GM19025 (cell line): ENCODE data around the gene TBKBP1.

Source experiments
- ATAC-seq: cut with Tn5 transposase; IDR thresholded peaks from one replicate; pipeline ENCODE4 v1.9.1; 2021; ENCODE audit warnings: mild to moderate bottlenecking, low read depth, moderate library complexity; ENCODE audit not compliant: unreplicated experiment

TBKBP1 gene

GRCh38 chr17:47697906-47698711, 4.1 kb downstream of the TBKBP1 start:
- no peak for ATAC-seq

GRCh38 chr17:47698749-47699535, 5.0 kb downstream of the TBKBP1 start:
- no peak for ATAC-seq

- no peak for ATAC-seq
These were observed 5.5 kb downstream of the TBKBP1 start for GRCh38 chr17:47699536-47699840.

GRCh38 chr17:47700471-47701449, 6.8 kb downstream of the TBKBP1 start:
- no peak for ATAC-seq

GRCh38 chr17:47701608-47702007, 7.6 kb downstream of the TBKBP1 start:
- ATAC-seq = no peak

GRCh38 chr17:47702391-47702995, 8.5 kb downstream of the TBKBP1 start:
- no peak for ATAC-seq

GRCh38 chr17:47703191-47703591, 9.2 kb downstream of the TBKBP1 start:
- ATAC-seq = no peak

- no peak for ATAC-seq
These were observed 9.7 kb downstream of the TBKBP1 start for GRCh38 chr17:47703671-47704070.

- no peak for ATAC-seq
These were observed 10.2 kb downstream of the TBKBP1 start for GRCh38 chr17:47704116-47704515.

GRCh38 chr17:47704736-47705135, 10.8 kb downstream of the TBKBP1 start:
- no peak for ATAC-seq

GRCh38 chr17:47705536-47706530, 11.9 kb downstream of the TBKBP1 start:
- ATAC-seq = no peak

GRCh38 chr17:47707056-47707804, 13.3 kb downstream of the TBKBP1 start:
- ATAC-seq = no peak

- no peak for ATAC-seq
These were observed 13.9 kb downstream of the TBKBP1 start for GRCh38 chr17:47707884-47708283.

- ATAC-seq = no peak
These were observed 14.4 kb downstream of the TBKBP1 start for GRCh38 chr17:47708312-47708863.

GRCh38 chr17:47708864-47709541, 15.0 kb downstream of the TBKBP1 start:
- ATAC-seq = no peak

GRCh38 chr17:47709594-47709993, 15.6 kb downstream of the TBKBP1 start:
- no peak for ATAC-seq

- no peak for ATAC-seq
These were observed 17.6 kb downstream of the TBKBP1 start for GRCh38 chr17:47711366-47712099.
